ENCODE data around the gene EXD3.
A peak's percentile ranks its signal among the peaks of the same experiment; 100 is the strongest.

Gene EXD3

DNA sequence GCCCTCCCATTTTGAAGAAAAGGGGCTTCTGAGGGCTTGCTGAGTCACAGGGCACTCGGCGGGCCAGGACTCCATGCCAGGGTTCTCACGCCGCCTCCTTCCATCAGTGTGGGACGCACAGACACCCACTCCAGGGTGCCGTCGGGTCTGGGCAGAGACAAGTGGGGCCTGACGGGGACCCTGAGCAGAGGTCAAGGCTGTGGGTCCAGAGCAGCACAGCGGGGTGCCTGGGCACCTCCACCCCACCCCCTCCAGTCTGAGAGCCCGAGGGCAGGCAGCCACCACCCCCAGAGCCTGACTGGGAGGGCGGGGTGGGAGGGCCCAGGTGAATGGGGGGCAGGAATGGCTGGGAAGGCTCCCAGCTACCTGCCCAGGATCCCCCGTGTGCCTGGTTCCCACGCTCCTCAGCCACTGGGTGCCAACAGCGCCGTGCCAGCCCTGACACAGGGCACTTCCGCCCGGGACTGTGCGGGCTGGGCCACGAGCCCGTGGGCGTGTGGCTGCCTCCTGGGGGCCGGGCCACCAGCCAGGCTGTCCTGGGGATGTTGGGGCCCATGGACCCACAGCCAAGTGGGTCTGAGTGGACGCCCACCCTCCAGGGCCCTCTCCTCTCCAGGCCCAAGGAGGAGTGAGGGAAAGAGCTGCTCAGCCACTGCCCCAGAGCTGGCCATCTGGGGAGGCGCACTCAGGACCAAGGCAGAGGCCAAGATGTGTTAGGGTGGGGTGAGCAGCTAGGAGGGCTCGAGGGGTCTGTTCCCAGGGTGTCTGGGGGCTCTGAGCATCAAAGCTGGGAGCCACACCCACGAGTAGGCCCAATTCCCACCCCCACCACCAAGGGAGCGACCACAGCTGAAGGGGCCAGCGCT is 110.7 kb downstream of the EXD3 start:
- H3K9me3 ChIP-seq (ENCODE audit: severe bottlenecking), result no peaks in the 10 kb centered on the region
- no peak overlapping the region for H3K4me3 ChIP-seq (ENCODE audit: low read depth, low read length)
- H3K27ac ChIP-seq, result peak overlapping the region; percentile 67
- H3K27me3 ChIP-seq (ENCODE audit: insufficient read depth, low read depth, severe bottlenecking), result no peaks in the 10 kb centered on the region
- DNase-seq, result no peak
- H3K36me3 ChIP-seq, result no peaks in the 10 kb centered on the region
- TF ChIP-seq, protein P1, sequence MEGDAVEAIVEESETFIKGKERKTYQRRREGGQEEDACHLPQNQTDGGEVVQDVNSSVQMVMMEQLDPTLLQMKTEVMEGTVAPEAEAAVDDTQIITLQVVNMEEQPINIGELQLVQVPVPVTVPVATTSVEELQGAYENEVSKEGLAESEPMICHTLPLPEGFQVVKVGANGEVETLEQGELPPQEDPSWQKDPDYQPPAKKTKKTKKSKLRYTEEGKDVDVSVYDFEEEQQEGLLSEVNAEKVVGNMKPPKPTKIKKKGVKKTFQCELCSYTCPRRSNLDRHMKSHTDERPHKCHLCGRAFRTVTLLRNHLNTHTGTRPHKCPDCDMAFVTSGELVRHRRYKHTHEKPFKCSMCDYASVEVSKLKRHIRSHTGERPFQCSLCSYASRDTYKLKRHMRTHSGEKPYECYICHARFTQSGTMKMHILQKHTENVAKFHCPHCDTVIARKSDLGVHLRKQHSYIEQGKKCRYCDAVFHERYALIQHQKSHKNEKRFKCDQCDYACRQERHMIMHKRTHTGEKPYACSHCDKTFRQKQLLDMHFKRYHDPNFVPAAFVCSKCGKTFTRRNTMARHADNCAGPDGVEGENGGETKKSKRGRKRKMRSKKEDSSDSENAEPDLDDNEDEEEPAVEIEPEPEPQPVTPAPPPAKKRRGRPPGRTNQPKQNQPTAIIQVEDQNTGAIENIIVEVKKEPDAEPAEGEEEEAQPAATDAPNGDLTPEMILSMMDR (IDR thresholded peaks at IDR 0.05; ENCODE audit: low read depth, low read length), result no peak

DNA sequence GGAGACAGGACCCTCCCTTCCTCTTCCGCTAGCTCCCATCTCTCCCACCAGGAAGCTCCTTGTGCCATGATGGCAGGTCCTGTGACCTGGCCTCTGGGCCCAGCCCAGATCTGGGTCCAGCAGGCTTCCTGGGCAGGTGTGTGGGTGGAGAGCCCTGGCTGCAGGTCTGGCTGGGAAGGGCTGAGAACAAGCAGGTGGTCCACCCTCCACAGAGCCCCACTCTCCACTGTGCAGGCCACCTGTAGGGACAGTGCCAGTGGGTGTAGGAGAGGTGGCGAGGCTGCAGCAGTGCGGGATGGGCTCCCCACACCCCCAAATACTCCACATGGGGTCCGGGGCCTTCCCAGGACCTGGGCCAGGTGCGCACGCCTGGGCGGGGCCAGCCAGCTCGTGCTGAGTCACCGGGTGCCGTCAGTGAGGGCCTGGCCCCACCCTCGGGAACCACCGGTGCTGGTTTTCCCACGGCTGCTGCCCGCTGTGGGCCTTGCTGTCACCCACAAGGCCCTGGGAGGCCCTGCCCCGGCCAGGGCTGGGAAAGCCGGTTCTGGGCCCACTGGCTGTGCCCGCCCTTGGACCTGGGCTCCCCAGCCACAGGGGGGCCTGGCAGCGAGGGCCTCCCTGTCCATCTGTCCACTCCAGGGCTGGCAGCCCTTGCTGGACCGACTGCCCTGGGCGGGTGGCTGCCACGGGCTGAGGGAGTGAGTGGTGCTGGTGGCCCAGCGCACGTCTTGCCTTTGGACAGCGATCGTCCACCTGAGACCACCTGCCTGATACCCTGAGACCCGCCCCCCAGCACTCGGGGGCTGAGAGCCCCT is 111.6 kb downstream of the EXD3 start:
- Histone ChIP-seq H3K27ac (peak overlapping the region; percentile 67), H3K9me3 (ENCODE audit: severe bottlenecking) (no peaks in the 10 kb centered on the region), H3K36me3 (no peaks in the 10 kb centered on the region), H3K4me3 (ENCODE audit: low read depth, low read length) (no peak overlapping the region), H3K27me3 (ENCODE audit: insufficient read depth, low read depth, severe bottlenecking) (no peaks in the 10 kb centered on the region)
- TF ChIP-seq, protein P1 (IDR thresholded peaks at IDR 0.05; ENCODE audit: low read depth, low read length), result no peak
- DNase-seq, result peak; percentile 12

DNA sequence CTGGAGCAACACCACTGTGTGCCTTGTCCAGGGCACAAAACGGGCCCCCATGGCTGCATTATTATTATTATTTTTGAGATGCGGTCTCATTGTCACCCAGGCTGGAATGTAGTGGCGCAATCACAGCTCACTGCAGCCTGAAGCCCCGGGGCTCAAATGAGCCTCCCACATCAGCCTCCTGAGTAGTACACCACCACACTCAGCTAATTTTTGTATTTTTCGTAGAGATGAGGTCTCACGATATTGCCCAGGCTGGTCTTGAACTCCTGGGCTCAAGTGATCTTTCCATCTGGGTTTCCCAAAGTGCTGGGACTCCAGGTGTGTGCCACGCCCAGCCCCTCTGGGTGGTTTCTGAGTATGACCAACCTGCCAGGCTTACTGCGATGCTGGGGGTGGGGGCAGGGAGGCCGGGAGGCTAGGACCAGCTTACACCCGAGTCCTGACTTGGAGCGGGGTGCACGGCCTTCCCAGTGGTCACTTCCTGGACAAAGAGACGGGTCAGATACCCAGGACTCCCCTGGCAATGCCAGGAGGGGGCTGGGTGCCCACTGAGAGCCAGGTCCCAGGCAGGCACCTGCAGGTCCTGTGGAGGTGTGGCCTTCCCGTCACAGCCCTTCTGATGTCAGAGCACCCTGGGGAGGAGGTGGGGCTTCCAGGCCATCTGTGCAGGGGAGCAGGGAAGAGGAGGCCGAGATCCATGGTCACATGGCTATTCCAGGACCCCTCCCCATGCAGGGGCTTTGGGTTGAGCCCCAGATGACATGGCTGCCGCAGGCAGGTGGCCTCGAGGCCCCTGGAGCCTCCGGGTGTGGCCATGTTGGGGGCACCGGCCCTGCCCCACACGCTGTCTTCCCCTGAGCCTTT is 112.5 kb downstream of the EXD3 start:
- Histone ChIP-seq H3K36me3 (no peaks in the 10 kb centered on the region), H3K4me3 (ENCODE audit: low read depth, low read length) (no peak overlapping the region), H3K27me3 (ENCODE audit: insufficient read depth, low read depth, severe bottlenecking) (no peaks in the 10 kb centered on the region), H3K27ac (peak overlapping the region; percentile 67), H3K9me3 (ENCODE audit: severe bottlenecking) (no peaks in the 10 kb centered on the region)
- TF ChIP-seq, protein P1 (IDR thresholded peaks at IDR 0.05; ENCODE audit: low read depth, low read length), result no peak
- DNase-seq, result peak; percentile 88

DNA sequence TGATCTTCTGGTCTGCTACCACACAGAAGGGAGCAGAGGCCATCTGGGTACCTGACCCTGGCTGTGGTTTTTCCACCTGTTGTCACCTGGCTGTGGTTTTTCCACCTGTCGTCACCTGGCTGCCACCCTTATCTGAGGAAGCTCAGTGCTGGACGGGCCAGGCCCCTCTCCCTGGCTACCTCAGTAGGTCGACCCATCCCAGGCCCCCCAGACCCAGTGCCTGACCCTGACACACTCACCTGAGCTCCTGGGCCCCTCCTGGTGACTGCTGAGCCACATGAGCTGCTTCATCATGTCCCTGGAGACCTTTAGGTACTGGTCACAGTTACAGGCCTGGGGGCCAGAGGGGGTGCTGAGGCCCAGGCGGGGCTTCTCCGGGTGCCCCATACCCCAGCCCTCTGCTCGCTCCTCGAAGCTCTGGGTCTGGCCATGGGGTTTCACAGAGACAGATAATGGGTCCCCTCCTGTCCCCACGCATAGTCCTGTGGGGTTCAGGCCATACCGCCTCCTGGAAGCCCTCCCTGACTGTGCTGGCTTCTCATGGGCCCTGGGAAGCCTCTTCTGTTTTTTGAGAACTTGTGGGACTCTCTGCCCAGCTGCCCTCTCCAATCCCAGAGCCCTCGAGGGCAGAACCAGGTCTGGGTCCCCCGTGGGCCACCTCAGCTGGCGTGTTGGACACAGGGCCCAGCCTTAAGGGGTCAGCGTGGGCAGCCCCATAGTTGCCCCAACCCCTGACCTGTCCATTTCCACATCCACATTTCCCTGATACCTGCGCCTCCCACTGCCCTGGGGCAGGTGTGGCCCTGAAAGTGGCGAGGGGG is 113.4 kb downstream of the EXD3 start:
- TF ChIP-seq, protein P1 (IDR thresholded peaks at IDR 0.05; ENCODE audit: low read depth, low read length), result no peak
- Histone ChIP-seq H3K36me3 (no peaks in the 10 kb centered on the region), H3K9me3 (ENCODE audit: severe bottlenecking) (no peaks in the 10 kb centered on the region), H3K4me3 (ENCODE audit: low read depth, low read length) (no peak overlapping the region), H3K27ac (no peak overlapping the region), H3K27me3 (ENCODE audit: insufficient read depth, low read depth, severe bottlenecking) (no peaks in the 10 kb centered on the region)
- no peak for DNase-seq

Measured in WERI-Rb-1 (cell line).